HG03064 (cell line): ENCODE measurements around the gene ECEL1.

Experiments used
- ATAC-seq: cut with Tn5 transposase; IDR thresholded peaks from one replicate; pipeline ENCODE4 v1.9.1; 2021; ENCODE audit warnings: low read depth; ENCODE audit not compliant: unreplicated experiment

Gene ECEL1

GRCh38 chr2:232522623-232523401 lies 35.2 kb upstream of the ECEL1 start:
- no peak for ATAC-seq

GRCh38 chr2:232521959-232522622 lies 34.5 kb upstream of the ECEL1 start:
- ATAC-seq, result no peak

- no peak for ATAC-seq
These were observed 33.5 kb upstream of the ECEL1 start for GRCh38 chr2:232521098-232521497.

GRCh38 chr2:232520489-232520888 lies 32.9 kb upstream of the ECEL1 start:
- no peak for ATAC-seq

DNA sequence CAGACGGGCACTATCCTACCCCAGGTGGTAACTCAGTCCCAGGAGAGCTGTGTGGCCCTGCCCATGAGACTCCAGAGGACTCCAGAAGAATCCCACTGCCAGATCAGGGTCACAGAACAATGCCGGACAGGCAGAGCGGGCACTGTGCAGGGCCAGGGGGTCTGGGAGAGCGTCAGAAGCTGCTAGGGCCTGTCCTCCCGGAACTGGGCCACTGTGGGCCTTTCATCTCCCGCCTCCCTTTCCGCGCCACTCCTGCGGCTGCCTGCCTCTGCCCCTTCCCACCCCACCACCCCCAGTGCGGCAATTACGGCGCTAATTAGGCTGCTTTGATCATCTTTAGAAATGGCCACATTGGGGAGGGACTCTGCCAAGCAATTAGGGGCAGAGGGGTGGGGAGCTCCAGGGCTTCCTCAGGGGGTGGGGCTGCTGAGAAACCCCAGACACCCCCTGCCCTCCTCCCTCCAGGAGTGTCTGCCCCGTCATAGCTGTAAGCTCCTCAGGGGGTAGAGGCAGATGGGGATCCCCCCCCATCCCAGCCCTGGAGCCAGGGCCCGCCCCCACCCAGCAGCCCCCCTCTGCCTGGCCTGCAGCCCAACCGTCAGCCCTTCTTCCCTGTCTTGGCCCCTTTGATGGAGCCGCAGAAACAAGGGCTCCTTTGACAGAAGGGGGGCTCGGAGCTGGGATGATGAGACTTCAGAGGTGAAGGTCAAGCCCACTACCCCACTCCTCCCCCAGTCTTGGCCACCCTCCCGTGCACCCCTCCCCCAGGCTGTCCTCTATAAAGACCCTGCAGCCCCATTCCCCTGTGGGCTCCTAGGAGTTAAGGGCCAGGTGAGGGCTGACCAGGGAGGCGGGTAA lies 32.2 kb upstream of the ECEL1 start, which contains the start of gene PRSS56:
Gene PRSS56, plus strand, starts transcription at position 808 of the 858 bp plus-strand sequence. CDS start 211 bp downstream, outside the sequence.
- ATAC-seq, result no peak

DNA sequence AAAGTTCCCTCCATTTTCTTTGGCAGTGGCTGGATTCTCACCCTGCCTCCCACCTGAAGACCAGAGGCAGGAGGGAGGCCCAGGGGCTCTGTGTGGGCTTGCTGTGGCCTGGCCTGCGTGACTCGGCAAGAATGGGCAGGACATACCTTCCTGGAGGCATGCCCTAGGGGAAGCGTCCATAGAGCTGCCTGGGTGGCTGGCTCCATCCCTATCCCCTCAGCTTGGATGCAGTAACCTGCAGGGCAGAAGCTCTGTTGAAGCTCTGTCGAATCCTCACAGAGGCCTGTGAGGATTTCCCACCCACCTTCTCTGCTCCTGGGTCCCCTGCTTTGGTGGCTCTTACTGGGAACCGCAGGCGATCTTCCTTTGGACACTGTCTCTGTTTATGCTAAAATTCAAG lies 31.2 kb upstream of the ECEL1 start:
- ATAC-seq, result no peak

- no peak for ATAC-seq
These were observed 28.9 kb upstream of the ECEL1 start for GRCh38 chr2:232516551-232516950.

- no peak for ATAC-seq
These were observed 28.0 kb upstream of the ECEL1 start for GRCh38 chr2:232515639-232516038.

DNA sequence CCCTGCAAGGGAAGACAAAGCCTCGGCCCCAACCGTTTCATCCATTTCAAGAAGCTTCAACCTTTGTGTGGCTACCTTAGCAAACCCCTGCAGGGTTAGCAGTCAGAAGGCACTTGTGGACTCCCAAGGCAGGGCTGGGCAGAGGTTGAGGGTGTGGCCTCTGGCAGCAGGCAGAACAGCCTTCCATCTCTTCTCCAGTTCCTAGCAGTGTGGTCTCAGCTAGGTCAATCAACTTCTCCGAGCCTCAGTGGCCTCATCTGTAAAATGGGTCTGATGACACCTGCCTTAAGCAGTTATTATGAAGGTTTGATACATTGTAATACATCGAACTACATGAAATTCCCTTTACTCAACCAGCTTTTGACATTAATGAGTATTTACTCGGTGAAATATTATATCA lies 25.7 kb upstream of the ECEL1 start:
- no peak for ATAC-seq

DNA sequence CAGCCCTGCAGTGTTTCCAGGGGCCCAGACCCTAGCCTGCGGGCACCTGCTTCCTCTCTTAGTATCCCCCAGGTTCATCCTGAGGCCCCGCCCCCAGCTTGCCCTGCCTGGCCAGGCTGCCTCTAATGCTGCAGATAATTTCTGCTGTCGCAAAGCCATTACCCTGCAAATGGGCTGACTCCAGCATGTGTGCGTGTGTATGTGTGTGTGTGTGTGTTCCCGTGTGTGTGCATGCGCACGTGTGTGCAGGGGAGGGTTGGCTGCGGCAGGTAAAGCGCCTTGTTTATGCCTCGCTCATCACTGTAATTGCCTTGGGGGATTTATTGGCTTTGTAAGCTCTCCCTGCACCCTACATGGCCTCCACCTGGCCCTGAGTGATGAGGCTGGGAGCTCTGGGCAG lies 25.0 kb upstream of the ECEL1 start:
- ATAC-seq, result no peak

GRCh38 chr2:232511336-232511890 lies 23.8 kb upstream of the ECEL1 start:
- ATAC-seq, result no peak

- no peak for ATAC-seq
These were observed 20.6 kb upstream of the ECEL1 start for GRCh38 chr2:232508251-232508650.

DNA sequence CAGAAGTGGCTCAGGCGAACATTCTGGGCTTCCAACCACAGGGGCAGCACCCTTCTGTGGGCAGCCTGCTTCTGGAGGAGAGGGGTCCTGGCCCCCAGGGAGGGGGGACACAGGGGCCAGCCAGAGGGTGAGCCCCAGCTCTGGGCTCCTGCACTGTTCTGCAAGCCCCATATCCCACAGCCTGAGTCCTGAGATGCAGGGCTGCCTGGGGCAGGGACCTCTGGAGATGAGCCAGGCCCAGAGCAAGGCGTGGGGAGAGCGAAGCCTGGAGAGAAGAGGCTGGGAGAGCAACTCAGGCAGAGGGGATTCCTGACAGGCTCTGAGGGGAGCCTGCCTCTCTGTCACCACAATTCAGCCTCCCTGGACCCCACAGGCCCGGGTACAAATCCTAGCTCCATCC lies 19.1 kb upstream of the ECEL1 start:
- ATAC-seq, result no peak

- ATAC-seq, result no peak
These were observed 18.2 kb upstream of the ECEL1 start for GRCh38 chr2:232505856-232506255.

- ATAC-seq, result no peak
These were observed 16.8 kb upstream of the ECEL1 start for GRCh38 chr2:232504438-232504837.

GRCh38 chr2:232503809-232504323 lies 16.2 kb upstream of the ECEL1 start:
- no peak for ATAC-seq

GRCh38 chr2:232502911-232503808 lies 15.5 kb upstream of the ECEL1 start:
- ATAC-seq, result no peak

DNA sequence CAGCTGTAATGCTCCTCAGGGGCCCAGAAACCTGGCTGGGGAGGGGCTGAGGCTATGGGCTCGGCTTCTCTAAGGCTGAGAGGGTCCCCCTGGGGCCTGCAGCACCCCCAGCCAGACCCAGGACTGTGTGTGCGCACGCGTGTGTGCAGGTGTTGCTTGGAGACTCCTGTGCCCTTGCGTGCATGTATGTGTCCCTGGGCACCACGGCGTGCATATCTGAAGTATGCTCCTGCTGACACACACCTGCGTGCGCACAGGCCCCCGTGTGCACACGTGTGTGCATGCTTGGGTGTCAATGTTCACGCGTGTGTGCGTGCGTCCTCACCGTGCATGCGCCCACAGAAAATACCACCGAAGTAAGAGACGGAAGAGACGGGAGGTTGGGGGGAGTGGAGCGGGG lies 14.9 kb upstream of the ECEL1 start:
- ATAC-seq, result no peak

DNA sequence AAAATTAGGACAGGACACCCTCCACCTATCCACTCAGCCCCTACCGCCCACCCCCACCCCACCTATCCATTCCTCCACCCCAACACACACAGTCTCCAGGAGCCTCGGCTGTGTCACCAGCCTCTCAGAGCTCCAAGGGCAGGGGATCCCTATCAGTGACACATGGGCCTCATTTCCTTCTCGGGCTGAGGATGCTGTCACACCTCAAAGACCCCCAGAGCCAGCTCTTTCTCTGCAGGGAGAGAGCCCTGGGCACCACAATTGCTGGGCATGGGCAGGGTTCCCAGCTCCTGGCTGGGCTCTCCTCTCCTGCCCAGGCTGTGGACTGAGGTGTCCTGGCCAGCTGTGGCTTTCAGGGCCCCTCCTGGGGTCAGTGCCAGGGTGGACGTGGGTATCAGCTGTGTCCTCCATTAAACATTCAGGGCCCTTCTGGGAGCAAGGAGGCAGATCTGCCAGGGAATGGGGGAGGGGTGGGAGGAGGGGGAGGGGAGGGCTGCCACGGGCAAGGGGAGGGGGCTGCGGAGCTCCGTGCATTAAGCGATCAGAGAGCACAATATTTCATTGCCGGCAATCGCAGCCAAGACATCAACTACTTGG lies 14.3 kb upstream of the ECEL1 start:
- ATAC-seq, result no peak
